Right cardiac atrium (tissue), 5 donors: ENCODE results near the gene USP15. TPM values are rescaled to one million over a fixed set of nuclear protein-coding genes. Genes with fewer than 3 reads are reported as not detected.

Experiments used
- ATAC-seq, 2 donors: fragments of 200-7000 bp; cut with Tn5 transposase; one replicate each; pipeline versions ENCODE4 v1.8.0 to v1.9.1; 2020; ENCODE audit warnings: moderate library complexity in 2 of 2, mild to moderate bottlenecking in 1 of 2
- DNase-seq, 3 donors: peaks; one replicate each; pipeline ENCODE4 v3.0.0-alpha.2; 2020
- H3K27ac ChIP-seq: one replicate; pipeline ENCODE4 v1.5.1; 2013; ENCODE audit warnings: mild to moderate bottlenecking, low read length, control low read depth, moderate library complexity
- H3K27me3 ChIP-seq: one replicate; pipeline ENCODE4 v1.6.1; 2013; ENCODE audit not compliant: control insufficient read depth, insufficient read depth
- H3K4me1 ChIP-seq: one replicate; pipeline ENCODE4 v1.6.1; 2013; ENCODE audit warnings: low read length; ENCODE audit not compliant: control insufficient read depth, insufficient read depth
- H3K4me3 ChIP-seq: one replicate; pipeline ENCODE4 v1.5.1; 2013; ENCODE audit warnings: low read length, control low read depth
- H3K9me3 ChIP-seq: one replicate; pipeline ENCODE4 v1.6.1; 2013; ENCODE audit warnings: low read length; ENCODE audit not compliant: control insufficient read depth
- WGBS: extraction: QIAGEN DNeasy Blood & Tissue Kit; methylation state at CpG from one replicate; pipeline ENCODE4 v1.1.7; 2013; 5-methylcytosine and 5-hydroxymethylcytosine counted together
- intact Hi-C, 4 donors: fragments of 100-400 bp; cut with DNase I; formaldehyde crosslinking; loops; one replicate each; pipeline versions ENCODE4 v1.11.0 to v1.14.0; 2022 to 2023
- polyA plus RNA-seq: library from polyadenylated mRNA; stranded (reverse); fragments of 200-250 nt; gene quantifications from one replicate; pipeline ENCODE4 v1.2.3, GENCODE V29; 2013
- total RNA-seq, 4 donors: library from RNA; stranded (reverse); fragmentation: NEBNext Ultra II Directional; extraction: Animal tissue kit (Norgen Biotek cat#: 25700); gene quantifications; one replicate each; pipeline ENCODE4 v1.2.1, GENCODE V29; 2021
- donor health status: healthy with polysubstance abuse.
- donor health status: DM: no; HTN: yes; CAD: no.
- donor health status: DM: no; HTN: no; CAD: no.
- donor health status: DM: no; HTN: yes; CAD: no; lungs with severe emphysema.
- donor health status: DM: yes; HTN: yes; CAD: no.

Gene USP15
- total and polyA plus RNA-seq, 5 donors = 38.0 to 65.7 (median 51.1) TPM

- Histone ChIP-seq H3K4me1 (no peaks in the 10 kb centered on the region), H3K4me3 (no peak overlapping the region), H3K27me3 (no peaks in the 10 kb centered on the region), H3K27ac (no peak overlapping the region), H3K9me3 (no peaks in the 10 kb centered on the region)
- intact Hi-C loops = no loop called here
- WGBS = 92% methylated on average over 3 of the region's 3 CpGs
- ATAC-seq (no peak), DNase-seq (no peak)
Observed at GRCh38 chr12:62258231-62258630, 2.0 kb upstream of the USP15 start.

DNA sequence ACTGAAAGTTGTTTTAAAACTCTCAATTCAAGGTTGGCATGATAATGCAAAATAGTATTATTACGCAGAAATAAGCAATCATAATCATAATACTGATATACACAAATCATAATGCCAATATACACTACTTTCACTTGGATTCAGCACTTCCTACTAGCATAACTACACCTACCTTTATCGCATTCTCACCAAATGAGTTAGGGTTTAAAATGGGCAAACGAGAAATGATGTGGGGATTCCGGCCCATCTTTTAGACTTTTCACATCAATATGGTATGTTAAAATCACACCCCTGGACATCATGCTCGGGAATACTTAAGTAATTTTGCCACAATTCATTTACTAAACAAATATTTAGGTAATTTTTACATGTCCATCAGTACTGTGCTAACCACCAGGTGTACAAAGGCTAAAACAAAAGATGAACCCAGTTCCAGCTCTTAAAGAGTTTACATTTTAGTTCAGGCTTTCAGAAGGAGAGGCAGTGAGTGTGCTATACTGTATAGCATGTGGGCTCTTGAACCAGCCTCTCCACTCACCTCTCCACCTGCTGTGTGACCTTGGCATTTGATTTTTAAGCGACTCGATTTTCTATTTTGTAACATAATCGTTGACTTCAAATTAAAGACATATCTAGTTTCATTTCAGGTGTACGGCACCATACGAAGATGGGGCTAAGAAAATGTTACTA, 1.1 kb upstream of the USP15 start:
- Histone ChIP-seq H3K27ac (peak overlapping the region; percentile 86), H3K4me1 (no peaks in the 10 kb centered on the region), H3K27me3 (no peaks in the 10 kb centered on the region), H3K4me3 (peak overlapping the region; percentile 93), H3K9me3 (no peaks in the 10 kb centered on the region)
- ATAC-seq = no peak
- no peak for DNase-seq
- 40% methylated on average over 10 of the region's 10 CpGs for WGBS
- intact Hi-C loops = no loop called here

- peak overlapping the region; percentile 93 for H3K4me3 ChIP-seq
- under 1% methylated on average over 15 of the region's 15 CpGs for WGBS
- ATAC-seq (peak; percentile 49 to 59), DNase-seq (no peak)
- H3K27ac ChIP-seq = peak overlapping the region; percentile 91
- intact Hi-C loops = no loop called here
- no peaks in the 10 kb centered on the region for H3K4me1 ChIP-seq
- no peaks in the 10 kb centered on the region for H3K27me3 ChIP-seq
- no peaks in the 10 kb centered on the region for H3K9me3 ChIP-seq
Observed at GRCh38 chr12:62259631-62259992, 592 bp upstream of the USP15 start.

- 1% methylated on average over 26 of the region's 26 CpGs for WGBS
- no peak for DNase-seq
- Histone ChIP-seq H3K27ac (peak overlapping the region; percentile 83), H3K27me3 (no peaks in the 10 kb centered on the region), H3K9me3 (no peaks in the 10 kb centered on the region), H3K4me1 (peaks cover 2% of the 10 kb centered on the region), H3K4me3 (peak overlapping the region; percentile 93)
- intact Hi-C loops = loop anchor here in 1 of 4 donors (10.0 kb wide), 1 partner anchor 64 kb away; no protein-coding TSS in a partner anchor
- peak; percentile 38 to 55 for ATAC-seq
Observed at GRCh38 chr12:62260733-62261683, 804 bp downstream of the USP15 start.

- ATAC-seq (no peak), DNase-seq (no peak)
- Histone ChIP-seq H3K4me3 (no peak overlapping the region), H3K27me3 (no peaks in the 10 kb centered on the region), H3K9me3 (no peaks in the 10 kb centered on the region), H3K4me1 (peaks cover 2% of the 10 kb centered on the region), H3K27ac (no peak overlapping the region)
- intact Hi-C loops = loop anchor here in 1 of 4 donors (10.0 kb wide), 1 partner anchor 63 kb away; no protein-coding TSS in a partner anchor
- 85% methylated on average over 10 of the region's 10 CpGs for WGBS
Observed at GRCh38 chr12:62261876-62262517, 1.8 kb downstream of the USP15 start.

DNA sequence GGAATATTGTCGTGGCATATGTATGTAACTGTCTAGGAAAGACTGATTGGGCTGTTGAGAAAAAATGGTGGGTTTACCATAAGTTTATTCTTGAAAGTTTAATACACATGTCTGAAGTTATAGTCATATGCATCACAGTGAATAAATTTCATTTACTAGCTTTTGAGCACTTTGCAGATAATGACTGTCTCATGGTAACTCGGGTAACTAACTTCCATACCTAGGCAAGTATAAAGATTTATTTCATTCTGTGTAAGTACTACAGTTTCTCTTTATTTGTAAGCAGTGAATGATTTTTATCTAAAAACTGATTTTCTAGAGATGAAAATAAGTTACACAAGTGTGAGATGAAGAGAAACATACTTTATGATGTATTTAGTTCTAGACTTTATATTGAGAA, 3.0 kb downstream of the USP15 start:
- ATAC-seq (no peak), DNase-seq (no peak)
- Histone ChIP-seq H3K4me3 (no peak overlapping the region), H3K27ac (no peak overlapping the region), H3K4me1 (peaks cover 2% of the 10 kb centered on the region), H3K27me3 (no peaks in the 10 kb centered on the region), H3K9me3 (no peaks in the 10 kb centered on the region)
- 71% methylated on average over 2 of the region's 2 CpGs for WGBS
- intact Hi-C loops = loop anchor here in 1 of 4 donors (10.0 kb wide), 1 partner anchor 62 kb away; no protein-coding TSS in a partner anchor

- Histone ChIP-seq H3K27ac (no peak overlapping the region), H3K9me3 (no peaks in the 10 kb centered on the region), H3K27me3 (no peaks in the 10 kb centered on the region), H3K4me3 (no peak overlapping the region), H3K4me1 (peaks cover 2% of the 10 kb centered on the region)
- ATAC-seq = no peak
- WGBS = 93% methylated on average over 11 of the region's 11 CpGs
- intact Hi-C loops = loop anchor here in 1 of 4 donors (10.0 kb wide), 1 partner anchor 61 kb away; no protein-coding TSS in a partner anchor
- peak in 1 of 3 donors; percentile 20 for DNase-seq
Observed at GRCh38 chr12:62263966-62264365, 3.8 kb downstream of the USP15 start.

GRCh38 chr12:62264706-62265105, 4.5 kb downstream of the USP15 start:
- no peaks in the 10 kb centered on the region for H3K9me3 ChIP-seq
- H3K27ac ChIP-seq = no peak overlapping the region
- no peaks in the 10 kb centered on the region for H3K27me3 ChIP-seq
- DNase-seq = no peak
- intact Hi-C loops = loop anchor here in 1 of 4 donors (10.0 kb wide), 1 partner anchor 60 kb away; no protein-coding TSS in a partner anchor
- no peak overlapping the region for H3K4me3 ChIP-seq
- WGBS = 80% methylated on average over 3 of the region's 3 CpGs
- ATAC-seq = no peak
- H3K4me1 ChIP-seq = peaks cover 2% of the 10 kb centered on the region

DNA sequence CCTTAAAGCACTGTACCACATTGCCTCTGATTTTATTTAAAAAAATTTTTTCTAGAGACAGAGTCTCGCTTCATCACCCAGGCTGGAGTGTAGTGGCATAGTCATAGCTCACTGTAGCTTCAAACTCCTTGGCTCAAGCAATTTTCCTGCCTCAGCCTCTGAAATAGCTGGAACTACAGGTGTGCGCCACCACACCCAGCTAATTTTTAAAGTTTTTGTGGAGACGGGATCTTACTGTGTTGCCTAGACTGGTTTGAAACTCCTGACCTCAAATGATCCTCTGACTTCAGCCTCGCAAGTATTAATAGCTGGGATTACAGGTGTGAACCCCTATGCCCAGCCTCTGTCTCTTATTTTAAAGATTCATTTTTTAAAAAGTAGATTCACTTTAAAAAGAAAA, 5.3 kb downstream of the USP15 start:
- Histone ChIP-seq H3K4me3 (no peak overlapping the region), H3K27me3 (no peaks in the 10 kb centered on the region), H3K27ac (no peak overlapping the region), H3K9me3 (no peaks in the 10 kb centered on the region), H3K4me1 (peaks cover 2% of the 10 kb centered on the region)
- DNase-seq (no peak), ATAC-seq (no peak)
- intact Hi-C loops = loop anchor here in 1 of 4 donors (10.0 kb wide), 1 partner anchor 59 kb away; no protein-coding TSS in a partner anchor
- 94% methylated on average over 4 of the region's 4 CpGs for WGBS

- WGBS = 82% methylated on average over 2 of the region's 2 CpGs
- Histone ChIP-seq H3K4me1 (peaks cover 2% of the 10 kb centered on the region), H3K27ac (no peak overlapping the region), H3K9me3 (no peaks in the 10 kb centered on the region), H3K27me3 (no peaks in the 10 kb centered on the region), H3K4me3 (no peak overlapping the region)
- DNase-seq = no peak
- ATAC-seq = no peak
- intact Hi-C loops = loop anchor here in 1 of 4 donors (10.0 kb wide), 1 partner anchor 58 kb away; no protein-coding TSS in a partner anchor
Observed at GRCh38 chr12:62267026-62267425, 6.8 kb downstream of the USP15 start.
